ENCODE data around the gene LTO1.
"Not testable (repeated sequence)": the region's sequence is repeated elsewhere in the genome, so short reads cannot be mapped to it uniquely, and the experiment has no call there.

LTO1 gene

DNA sequence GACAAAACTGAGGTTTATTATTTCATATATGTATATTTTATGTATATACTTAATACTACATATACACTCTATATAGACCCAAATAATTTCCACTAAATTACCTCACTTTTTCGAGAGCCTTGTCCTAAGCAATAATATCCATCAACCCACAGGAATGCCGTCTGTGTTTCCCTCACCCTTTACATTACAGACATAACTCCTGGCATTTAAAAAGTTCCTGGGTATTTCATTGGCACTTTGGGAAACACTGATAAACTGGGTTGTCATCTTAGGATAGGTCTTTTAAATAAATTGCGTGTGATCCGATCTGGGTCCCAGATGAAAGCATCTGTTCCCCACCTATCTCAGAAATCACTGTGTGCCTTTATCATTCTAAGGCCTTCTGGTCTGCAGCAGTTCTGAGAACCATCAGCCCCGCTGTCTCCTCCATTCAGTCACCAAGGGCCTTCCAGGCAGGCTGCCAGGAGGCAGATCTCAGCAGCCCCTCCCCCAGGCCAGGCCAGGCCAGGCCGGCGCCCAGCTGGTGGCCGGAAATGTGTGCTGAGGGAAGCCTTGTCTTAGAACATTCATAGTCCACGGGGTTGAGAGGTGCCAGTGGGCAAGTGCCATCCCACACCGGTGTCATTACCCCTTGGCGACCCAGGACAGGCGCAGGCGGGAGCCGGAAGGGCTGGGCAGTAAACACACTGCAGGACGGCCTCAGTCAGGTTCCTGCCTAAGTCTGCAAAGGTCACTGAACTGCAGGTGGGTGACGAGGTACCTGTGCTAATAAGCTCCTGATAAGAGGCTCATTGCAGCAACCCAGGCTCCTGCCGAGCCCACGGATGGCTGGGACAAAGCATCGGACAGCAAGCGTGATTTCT lies 25.4 kb upstream of the LTO1 start:
- DNase-seq (ENCODE audit: low read depth), result no peak

DNA sequence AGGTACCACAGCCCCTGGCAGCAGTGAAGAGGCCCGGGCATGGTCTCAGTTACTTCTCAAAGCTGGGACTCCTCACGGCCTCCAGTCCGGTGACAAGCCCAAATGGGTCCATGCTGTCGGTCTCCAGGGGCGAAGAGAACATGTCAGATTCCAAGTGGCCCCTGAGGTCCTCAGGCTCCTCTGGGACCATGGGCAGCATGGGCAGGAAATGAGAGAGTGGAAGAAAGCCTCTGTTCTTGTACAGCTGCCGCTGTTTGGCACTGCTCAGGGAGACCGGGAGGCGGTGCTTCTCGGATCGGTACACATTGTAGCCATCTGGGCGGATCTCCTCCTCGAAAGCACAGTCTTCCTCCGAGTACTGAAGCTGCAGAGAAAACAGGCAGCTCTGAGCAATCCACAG lies 24.1 kb upstream of the LTO1 start:
- no peak for DNase-seq (ENCODE audit: low read depth)

DNA sequence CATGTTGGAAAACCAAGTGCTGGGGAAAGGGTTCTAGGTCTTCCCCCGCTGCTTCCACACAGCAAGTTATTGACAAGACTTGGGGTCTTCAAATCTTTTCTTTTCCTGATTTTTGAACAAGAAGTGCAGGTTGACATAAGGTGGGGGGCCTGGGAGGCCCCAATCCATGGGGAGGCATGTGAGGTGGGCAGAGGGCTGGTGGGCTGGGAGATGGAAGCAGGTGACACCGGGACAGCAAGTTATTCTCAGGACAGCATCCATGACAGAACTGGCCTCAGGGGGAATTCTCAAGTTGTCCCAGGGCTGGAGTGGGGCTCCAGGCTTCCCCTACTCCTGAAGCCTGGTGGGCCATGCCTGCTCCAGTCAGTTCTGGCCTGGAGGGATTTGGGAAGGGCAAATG lies 23.2 kb upstream of the LTO1 start:
- no peak for DNase-seq (ENCODE audit: low read depth)

DNA sequence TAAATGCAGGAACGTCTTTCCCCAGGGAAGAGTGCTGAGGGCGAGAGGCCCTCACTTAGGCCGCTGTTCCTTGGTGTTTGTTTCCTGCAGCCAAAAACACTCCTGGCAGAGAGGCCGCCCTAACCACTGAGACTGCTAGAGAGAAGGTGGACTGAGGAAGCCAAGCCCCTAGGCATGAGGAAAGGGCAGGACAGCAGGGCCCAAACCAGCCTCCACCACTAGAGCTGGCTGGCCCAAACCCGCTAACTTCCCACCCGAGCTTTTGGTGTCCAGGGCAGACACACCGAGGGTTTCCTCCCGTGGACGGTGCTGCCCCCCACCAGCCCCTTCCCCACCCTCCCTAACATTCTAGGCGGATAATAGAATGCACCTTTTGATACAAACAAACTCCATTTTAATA lies 22.7 kb upstream of the LTO1 start:
- DNase-seq (ENCODE audit: low read depth), result no peak

DNA sequence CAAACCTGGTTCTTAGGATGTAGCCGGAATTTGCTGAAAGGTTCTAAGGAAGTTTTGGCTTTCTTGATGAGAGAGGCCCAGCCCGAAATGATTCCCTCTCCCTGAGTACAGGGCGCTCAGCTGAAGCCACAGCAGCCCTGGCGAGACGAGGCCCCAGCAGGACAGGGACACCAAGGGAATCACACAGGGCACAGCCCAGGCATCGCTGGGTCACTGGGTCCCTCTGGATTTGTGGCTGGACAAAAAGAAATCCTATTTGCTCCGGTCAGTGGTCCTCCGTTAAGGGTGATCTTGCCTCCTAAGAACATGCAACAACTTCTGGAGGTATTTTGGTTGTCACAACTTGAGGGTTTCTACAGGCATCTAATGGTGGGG lies 22.3 kb upstream of the LTO1 start:
- no peak for DNase-seq (ENCODE audit: low read depth)

DNA sequence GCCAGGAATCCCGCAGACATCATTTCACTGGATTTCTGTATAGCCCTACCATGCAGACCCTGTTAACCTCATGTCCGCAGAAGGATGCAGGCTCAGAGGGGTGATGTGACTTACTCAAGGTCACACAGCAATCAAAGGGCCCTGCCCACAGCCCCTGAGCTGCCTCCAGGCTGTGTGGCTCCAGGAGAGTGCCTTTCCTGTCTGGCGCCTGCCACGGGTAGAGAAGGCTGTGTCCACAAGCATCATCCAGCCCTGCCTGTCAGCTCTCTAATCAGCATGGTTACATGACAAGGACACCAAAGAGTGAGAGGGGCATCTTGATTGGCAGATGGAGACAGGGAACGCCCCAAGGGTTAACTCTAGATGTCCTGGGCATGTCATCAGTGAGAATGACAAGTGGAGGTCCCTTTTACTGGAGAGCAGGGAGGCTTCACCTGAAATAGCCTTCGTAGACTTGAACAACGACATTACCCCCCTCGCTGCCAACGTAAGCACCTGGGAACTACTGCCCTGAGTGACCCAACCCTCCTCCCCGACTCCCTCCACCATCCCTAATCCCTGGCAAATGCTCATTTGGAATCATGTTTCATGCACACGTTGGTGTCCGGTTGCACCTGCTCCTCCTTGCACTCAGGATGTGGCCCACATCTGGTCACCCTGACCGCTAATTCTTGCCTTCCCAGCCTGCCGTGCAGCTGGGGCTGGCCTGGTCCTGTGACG lies 21.8 kb upstream of the LTO1 start:
- DNase-seq (ENCODE audit: low read depth), result no peak

DNA sequence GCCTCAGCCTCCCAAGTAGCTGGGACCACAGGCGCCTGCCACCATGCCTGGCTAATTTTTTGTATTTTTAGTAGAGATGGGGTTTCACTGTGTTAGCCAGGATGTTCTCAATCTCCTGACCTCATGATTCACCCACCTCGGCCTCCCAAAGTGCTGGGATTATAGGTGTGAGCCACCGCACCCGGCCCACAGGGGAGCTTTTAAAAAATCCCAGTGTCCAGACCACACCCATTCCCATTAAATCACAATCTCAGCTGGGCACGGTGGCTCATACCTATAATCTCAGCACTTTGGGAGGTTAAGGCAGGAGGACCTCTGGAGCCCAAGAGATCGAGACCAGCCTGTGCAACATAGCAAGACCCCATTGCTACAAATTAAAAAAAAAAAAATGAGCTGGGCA lies 20.8 kb upstream of the LTO1 start:
- not testable (repeated sequence) for DNase-seq (ENCODE audit: low read depth)

DNA sequence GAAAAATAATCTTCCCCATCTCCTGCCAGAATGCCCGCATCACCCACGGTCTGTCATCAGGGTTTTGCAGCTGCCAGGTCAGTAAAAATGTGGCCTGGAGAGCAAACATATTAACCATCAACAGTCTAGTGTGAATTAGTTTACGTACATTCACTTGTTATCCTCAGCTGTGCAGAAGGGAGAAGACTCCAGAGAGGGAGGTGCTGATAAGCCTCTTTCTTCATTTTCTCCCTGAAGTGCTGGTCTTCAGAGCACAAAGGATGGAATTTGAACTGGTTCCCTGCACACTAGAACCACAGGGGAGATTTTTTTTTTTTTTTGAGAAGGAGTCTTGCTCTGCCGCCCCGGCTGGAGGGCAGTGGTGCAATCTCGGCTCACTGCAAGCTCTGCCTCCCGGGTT lies 20.4 kb upstream of the LTO1 start:
- DNase-seq (ENCODE audit: low read depth), result no peak

DNA sequence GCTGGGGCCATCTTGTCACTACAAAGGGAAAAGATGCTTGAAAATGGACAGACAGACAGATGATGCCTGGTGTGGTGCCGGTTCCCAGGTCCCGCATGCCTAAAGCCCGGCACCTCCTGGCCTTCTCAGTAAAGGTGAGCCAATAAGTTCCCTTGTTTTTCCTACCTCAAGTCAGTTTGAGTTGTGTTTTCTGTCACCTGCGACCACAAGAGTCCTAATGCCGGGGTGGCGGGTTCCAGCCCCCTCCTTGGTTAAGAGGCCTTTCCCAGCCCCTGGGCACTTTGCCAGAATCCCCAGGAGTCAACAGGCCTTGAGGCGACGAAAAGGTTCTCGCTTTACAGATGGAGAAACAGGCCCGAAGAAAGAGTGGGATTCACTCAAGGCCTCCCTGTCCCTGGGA lies 19.6 kb upstream of the LTO1 start:
- no peak for DNase-seq (ENCODE audit: low read depth)

DNA sequence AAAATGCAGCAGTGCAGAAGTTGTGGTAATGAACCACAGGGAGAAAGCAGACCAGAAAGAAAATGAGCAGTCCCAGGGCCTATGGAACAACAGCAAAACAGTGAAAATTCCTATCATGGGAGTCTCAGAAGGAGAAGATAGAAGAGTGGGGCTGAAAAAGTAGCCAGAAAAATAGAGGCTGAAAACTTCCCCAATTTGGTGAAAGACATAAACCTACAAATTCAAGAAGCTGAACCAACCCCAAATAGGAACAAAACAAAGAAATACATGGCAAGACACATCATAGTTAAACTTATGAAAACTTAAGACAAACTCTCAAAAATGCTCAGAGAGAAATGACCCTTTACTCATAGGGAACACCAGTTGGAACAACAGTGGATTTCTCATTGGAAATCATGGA lies 17.3 kb upstream of the LTO1 start:
- DNase-seq (ENCODE audit: low read depth), result no peak

DNA sequence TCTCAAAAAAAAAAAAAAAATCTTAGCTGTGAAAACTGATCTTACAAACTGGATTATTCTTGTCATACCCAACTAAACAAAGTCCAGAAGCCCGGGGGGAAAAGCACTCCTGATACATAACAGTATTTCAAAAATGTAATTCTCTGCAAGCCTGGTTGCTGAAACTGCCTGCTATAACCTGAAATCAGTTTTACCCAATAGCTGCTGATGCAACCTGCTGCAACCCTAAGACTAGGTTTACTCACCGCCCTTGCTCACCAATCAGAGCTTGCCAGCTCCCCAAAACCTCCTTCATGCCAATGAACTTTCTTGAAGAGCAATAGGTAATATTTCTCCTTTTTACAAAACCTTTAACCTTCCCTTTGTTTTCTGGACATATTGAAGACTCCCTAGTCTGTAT lies 16.3 kb upstream of the LTO1 start:
- no peak for DNase-seq (ENCODE audit: low read depth)

DNA sequence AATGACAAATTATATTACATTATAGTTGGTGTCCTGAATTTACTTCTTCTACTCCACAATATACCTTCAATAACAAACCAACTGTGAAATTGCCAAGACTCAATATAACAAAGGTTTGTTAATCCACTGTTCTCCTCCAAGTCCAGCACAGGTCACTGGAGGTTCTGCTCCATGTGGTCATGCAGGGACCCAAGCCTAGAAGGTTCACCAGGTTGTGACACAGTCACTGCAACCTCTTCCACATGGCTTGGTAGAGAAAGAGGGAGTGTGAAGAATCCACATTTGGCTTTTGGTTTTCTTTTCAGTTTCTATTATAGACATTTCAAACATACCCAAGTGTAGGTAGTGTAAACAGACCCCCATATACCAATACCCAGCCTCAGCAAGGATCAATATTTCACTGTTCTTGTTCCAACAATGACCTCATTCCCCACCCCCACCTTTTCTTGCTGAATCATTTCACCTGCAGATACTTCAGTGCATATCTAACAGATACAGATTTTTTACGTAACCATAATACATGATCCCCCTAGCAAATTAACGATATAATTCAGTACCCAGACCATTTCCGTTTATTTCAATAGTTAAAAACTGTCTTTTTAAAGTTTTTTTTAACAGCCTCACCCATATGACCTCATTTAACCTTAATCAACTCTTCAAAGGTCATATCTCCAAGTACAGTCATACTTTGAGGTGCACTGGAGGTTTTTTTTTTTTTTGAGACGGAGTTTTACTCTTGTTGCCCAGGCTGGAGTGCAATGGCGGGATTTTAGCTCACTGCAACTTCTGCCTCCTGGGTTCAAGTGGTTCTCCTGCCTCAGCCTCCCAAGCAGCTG lies 14.5 kb upstream of the LTO1 start:
- DNase-seq (ENCODE audit: low read depth), result no peak

DNA sequence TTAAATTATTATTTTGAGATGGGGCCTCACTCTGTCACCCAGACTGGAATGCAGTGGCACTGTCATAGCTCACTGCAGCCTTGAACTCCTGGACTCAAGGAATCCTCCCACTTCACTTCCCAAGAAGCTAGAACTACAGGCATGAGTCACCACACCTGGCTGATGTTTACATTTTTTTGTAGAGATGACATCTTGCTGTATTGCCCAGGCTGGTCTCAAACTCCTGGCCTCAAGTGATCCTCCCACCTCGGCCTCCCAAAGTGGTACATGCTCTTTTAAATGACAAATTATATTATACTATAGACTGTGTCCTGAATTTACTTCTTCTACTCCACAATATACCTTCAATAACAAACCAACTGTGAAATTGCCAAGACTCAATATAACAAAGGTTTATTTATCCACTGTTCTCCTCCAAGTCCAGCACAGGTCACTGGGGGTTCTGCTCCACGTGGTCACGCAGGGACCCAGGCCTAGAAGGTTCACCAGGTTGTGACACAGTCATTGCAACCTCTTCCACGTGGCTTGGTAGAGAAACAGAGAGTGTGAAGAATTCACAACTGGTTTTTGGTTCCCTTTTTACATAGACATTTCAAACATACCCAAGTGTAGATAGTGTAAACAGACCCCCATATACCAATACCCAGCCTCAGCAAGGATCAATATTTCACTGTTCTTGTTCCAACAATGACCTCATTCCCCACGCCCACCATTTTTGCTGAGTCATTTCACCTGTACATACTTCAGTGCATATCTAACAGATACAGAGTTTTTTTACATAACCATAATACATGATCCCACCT lies 13.0 kb upstream of the LTO1 start:
- DNase-seq (ENCODE audit: low read depth), result not testable (repeated sequence)

DNA sequence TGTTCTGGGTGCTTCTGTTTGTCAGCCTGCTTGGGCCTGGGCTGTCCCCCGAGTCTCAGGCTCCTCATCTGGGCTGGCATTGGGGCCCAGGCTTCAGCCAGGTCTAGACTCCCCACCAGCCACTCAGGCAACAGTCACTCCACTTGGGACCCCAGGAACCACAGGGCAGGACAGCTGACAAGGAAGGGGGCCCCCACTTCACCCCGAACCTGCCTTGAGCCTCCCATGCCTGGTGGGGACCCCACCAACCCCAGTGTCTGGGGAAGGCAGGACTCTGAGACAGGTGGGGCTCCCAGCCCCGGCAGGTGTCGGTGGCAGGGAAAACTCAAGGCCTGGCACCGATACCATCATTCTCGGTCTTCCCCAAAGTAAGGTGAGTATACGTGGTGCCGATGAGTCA lies 11.7 kb upstream of the LTO1 start:
- DNase-seq (ENCODE audit: low read depth), result no peak

DNA sequence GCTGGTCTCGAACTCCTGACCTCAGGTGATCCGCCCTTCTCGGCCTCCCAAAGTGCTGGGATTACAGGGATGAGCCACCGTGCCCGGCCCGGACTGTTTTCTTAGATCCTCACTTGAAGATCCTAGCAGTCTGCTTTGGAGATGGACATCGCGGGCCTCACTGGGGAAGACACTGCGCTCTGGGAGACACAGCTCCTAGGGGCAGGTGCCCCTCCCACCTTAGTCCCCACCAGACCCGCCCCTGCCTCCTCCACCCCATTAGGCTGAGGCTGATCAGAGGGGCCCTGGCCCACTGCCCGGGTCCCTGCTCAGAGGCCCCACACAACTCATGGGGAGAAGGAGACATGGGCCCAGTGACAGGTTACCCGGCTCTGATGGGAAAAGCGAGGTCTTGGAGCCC lies 11.3 kb upstream of the LTO1 start:
- DNase-seq (ENCODE audit: low read depth), result no peak

DNA sequence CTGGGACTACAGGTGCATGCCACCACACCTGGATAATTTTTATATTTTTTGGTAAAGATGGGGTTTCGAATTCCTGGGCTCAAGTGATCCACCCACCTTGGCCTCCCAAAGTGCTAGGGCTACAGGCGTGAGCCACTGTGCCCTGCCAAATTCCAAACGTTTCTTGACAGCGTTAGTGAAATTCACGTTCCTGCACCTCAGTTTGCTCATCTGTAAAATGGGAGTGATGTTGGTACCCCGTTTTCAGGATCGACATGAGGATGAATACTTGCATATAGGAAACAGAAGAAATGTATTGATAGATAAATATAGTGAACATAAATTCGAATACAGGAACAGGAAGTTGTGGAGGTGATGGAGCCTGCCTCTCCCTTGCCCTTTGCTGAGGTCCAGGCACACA lies 10.2 kb upstream of the LTO1 start:
- DNase-seq (ENCODE audit: low read depth), result no peak

DNA sequence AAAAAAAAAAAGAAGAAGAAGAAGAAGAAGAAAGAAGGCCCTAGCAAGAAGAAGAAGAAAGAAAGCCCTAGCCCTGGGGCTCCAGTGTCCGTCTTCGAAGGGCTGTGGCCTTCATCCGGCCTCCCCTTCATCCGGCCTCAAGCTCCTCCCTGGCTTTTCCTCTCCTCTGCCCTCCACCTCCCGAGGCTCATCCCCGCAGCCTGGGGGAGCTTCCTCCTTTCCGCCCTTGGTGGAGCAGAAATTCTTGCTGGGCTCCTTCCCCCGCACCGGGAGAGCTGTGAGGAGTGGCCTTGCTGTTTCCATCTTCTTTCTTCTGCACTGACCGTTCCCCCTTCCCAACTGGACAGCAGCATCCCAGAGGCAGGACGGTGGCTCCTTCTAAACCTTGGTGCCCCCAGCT lies 9.5 kb upstream of the LTO1 start:
- DNase-seq (ENCODE audit: low read depth), result no peak

DNA sequence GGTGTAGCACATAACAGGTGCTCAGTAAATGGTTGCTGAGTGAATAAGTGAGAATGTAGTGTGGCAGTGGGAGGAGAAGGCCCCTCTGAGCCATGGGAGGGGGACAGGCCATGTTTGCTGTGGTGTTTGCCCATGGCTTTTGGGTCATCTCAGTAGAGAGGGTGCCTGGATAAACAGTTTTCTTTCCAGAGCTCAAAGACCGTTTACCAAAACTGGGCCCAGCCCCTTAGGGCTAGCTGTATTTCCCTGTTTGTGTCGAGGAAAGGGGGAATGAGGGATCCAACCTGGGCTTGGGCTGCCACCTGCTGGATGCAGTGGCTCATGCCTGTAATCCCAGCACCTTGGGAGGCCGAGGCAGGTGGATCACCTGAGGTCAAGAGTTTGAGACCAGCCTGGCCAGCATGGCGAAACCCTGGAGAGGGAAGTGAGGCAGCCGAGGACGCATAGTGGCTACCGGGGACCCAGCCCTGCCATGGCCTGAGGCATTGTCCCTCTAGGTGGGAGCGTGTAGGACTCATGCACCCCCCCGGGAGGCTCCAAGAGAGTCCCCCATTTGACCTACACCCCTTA lies 8.7 kb upstream of the LTO1 start:
- no peak for DNase-seq (ENCODE audit: low read depth)

DNA sequence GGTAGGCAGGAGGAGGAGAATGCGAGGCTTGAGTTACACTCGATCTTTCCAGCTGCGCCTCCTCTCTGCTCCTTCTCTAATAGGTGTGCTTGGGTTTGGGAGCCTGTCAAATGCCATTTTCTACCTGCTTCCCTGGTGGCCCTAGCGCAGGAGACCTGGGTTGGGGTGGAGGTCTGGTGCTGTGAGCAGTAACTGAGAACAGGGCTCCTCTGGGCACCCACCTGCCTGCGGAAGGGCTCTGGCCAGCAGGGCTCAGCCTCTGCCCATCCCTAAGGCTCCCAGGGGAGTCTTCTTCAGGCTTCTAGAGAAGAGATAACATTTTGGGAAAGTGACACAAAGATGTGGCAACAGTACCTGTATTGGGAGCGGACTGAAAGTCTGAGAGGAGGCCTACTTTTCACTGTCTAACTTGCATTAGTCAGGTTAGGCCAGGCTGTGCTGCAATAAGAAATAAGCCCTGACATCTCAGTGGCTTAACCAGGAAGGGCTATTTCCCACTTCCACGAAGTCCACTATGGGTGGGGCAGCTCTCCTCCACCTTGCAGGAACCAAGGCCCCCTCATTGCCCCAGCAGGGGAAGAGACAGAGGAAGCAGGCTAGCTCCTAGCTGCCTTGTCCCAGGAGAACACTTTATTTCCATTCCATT lies 7.7 kb upstream of the LTO1 start:
- DNase-seq (ENCODE audit: low read depth), result no peak

DNA sequence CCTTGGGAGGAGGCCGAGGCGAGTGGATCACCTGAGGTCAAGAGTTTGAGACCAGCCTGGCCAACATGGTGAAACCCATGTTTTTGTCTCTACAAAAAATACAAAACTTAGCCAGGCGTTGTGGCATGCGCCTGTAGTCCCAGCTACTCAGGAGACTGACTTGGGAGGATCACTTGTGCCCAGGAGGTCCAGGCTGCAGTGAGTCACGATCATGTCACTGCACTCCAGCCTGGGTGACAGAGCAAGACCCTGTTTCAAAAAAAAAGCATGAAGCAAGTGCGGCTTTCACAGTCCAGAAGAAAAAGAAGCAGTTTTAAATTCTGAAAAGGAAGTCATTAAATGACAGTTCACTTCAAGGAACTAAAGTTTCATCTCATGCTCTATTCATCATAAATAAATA lies 7.1 kb upstream of the LTO1 start:
- DNase-seq (ENCODE audit: low read depth), result no peak

DNA sequence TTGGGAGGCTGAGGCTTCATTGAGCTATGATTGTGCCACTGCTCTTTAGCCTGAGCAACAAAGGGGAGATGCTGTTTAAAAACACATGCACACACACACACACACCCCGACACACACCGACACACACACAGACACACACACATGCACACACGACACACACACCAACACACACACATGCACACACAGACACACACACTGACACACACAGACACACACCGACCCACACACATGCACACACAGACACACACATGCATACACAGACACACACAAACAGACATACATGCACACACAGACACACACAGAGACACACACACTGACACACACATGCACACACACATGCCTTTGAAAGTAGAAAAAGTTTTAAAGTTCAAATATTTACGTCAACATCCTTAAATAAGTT lies 5.5 kb upstream of the LTO1 start:
- DNase-seq (ENCODE audit: low read depth), result no peak

All from activated T-cell treated with anti-CD3 and anti-CD28 coated beads for 1 hour (primary cell).